ENCODE results near the gene KMT5B. TPM values are rescaled to one million over a fixed set of nuclear protein-coding genes. Genes with fewer than 3 reads are reported as not detected.

Gene KMT5B
- total and polyA plus RNA-seq, 2 of the 13 experiments (the other 11 are each of a cell fraction or from before 2014, with no cell fraction given): 17.6 to 23.7 TPM

DNA sequence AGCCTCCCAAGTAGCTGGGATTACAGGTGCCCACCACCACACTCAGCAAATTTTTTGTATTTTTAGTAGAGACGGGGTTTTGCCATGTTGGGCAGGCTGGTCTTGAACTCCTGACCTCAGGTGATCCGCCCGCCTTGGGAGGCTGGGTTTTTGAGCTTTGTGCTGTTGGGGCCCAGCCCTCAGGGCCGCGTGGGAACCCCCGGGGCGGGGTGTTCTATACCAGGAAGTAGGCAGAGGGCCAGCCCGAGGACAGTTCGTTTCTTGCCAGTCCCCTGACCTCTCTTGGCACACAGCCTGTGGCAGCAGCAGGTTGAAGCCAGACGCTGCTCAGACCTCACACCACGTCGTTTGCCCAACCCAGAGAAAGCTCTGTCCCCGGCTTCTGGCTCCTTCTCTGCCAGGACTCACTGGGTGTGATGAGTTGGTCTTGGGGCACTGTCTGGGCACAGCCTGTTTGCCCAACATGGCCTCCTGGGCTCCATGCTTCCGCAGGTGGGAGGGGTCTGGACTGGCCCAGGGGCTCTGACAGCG is 67.0 kb downstream of the KMT5B start:
- H2AFZ ChIP-seq (ENCODE audit: low read length): no peak overlapping the region
- no TSS peak for BruUV-seq (replicated peaks)
- H3K4me3 ChIP-seq (replicated peaks in 1 of 3; ENCODE audit: insufficient read depth in 1 of 3, low read depth in 2 of 3, low read length in 3 of 3): peak overlapping the region; percentile 43 to 76 (median 44)
- peak; percentile 48 for ATAC-seq
- peak; percentile 65 for DNase-seq (ENCODE audit: low spot score)
- H3K36me3 ChIP-seq (replicated peaks in 1 of 2; ENCODE audit: control insufficient read depth in 1 of 2, insufficient read depth in 2 of 2, low read length in 2 of 2): no peaks in the 10 kb centered on the region
- peak overlapping the region; percentile 99 for H3K4me2 ChIP-seq (ENCODE audit: low read depth, low read length)
- H4K20me1 ChIP-seq (ENCODE audit: insufficient read depth, low read length): no peaks in the 10 kb centered on the region
- no peaks in the 10 kb centered on the region for H3K9me3 ChIP-seq (ENCODE audit: low read length)
- 0% methylated on average over 3 of the region's 15 CpGs for WGBS (ENCODE audit: low lambda C conversion rate)
- POLR2A ChIA-PET: interaction anchor here (1.2 to 7.7 kb wide), 19 partner anchors 10 to 314 kb away, joined by 3 to 196 read pairs (median 8); partner anchors contain the start of genes ALDH3B1, CHKA and TCIRG1
- CTCF ChIA-PET (ENCODE audit: low intra/inter-chr PET ratio, low total read pairs): no interaction called here
- no peaks in the 10 kb centered on the region for H3K79me2 ChIP-seq (ENCODE audit: insufficient read depth, low read length)
- no peak for FAIRE-seq
- peak overlapping the region; percentile 86 for H3K9ac ChIP-seq (ENCODE audit: insufficient read depth, low read depth, low read length)
- intact Hi-C loops (cut with micrococcal nuclease; ENCODE audit: unreplicated experiment): loop anchor here (2.0 kb wide), 1 partner anchor 19 kb away; no protein-coding TSS in a partner anchor
- peaks cover 88% of the 10 kb centered on the region for H3K4me1 ChIP-seq (ENCODE audit: insufficient read depth, low read length)
- peak overlapping the region; percentile 98 for H3K27ac ChIP-seq (ENCODE audit: extremely low read length, insufficient read depth, low read length)
- no peaks in the 10 kb centered on the region; a peak in 1 of 5 replicates for H3K27me3 ChIP-seq (ENCODE audit: control insufficient read depth in 1 of 2, insufficient read depth in 2 of 2, low read length in 2 of 2)
- in situ Hi-C loops (cut with HindIII; ENCODE audit: extremely low pct_ligation_motif_present, low pct_unique_long_range_greater_than_20kb): no loop called here
- TF ChIP-seq, protein P1, sequence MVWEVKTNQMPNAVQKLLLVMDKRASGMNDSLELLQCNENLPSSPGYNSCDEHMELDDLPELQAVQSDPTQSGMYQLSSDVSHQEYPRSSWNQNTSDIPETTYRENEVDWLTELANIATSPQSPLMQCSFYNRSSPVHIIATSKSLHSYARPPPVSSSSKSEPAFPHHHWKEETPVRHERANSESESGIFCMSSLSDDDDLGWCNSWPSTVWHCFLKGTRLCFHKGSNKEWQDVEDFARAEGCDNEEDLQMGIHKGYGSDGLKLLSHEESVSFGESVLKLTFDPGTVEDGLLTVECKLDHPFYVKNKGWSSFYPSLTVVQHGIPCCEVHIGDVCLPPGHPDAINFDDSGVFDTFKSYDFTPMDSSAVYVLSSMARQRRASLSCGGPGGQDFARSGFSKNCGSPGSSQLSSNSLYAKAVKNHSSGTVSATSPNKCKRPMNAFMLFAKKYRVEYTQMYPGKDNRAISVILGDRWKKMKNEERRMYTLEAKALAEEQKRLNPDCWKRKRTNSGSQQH (CRISPR knock-in tag; IDR thresholded peaks at IDR 0.05; ENCODE audit: low read depth): peak; percentile 9; the same call in 1 of the 2 replicates
- TF ChIP-seq JUND (CRISPR knock-in tag; IDR thresholded peaks at IDR 0.05): no peak
- TF ChIP-seq, protein P2, sequence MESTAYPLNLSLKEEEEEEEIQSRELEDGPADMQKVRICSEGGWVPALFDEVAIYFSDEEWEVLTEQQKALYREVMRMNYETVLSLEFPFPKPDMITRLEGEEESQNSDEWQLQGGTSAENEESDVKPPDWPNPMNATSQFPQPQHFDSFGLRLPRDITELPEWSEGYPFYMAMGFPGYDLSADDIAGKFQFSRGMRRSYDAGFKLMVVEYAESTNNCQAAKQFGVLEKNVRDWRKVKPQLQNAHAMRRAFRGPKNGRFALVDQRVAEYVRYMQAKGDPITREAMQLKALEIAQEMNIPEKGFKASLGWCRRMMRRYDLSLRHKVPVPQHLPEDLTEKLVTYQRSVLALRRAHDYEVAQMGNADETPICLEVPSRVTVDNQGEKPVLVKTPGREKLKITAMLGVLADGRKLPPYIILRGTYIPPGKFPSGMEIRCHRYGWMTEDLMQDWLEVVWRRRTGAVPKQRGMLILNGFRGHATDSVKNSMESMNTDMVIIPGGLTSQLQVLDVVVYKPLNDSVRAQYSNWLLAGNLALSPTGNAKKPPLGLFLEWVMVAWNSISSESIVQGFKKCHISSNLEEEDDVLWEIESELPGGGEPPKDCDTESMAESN (CRISPR knock-in tag; conservative IDR thresholded peaks at IDR 0.05): 0 out of 2 replicates have a peak, but pooled peaks have one; percentile 38
- peak; percentile 32 for TF ChIP-seq HDAC1 (CRISPR knock-in tag; IDR thresholded peaks at IDR 0.05)
- no peak for TF ChIP-seq ZNF567 (CRISPR knock-in tag; IDR thresholded peaks at IDR 0.05; ENCODE audit: borderline replicate concordance)
- TF ChIP-seq ZNF232 (CRISPR knock-in tag; IDR thresholded peaks at IDR 0.05; ENCODE audit: borderline replicate concordance): peak; percentile 55; the same call in 1 of the 2 replicates
- no peak for TF ChIP-seq FOXM1 (CRISPR knock-in tag; IDR thresholded peaks at IDR 0.05)
- TF ChIP-seq CTCF (CRISPR knock-in tag; IDR thresholded peaks at IDR 0.05): no peak
- TF ChIP-seq ETV5 (CRISPR knock-in tag; IDR thresholded peaks at IDR 0.05; ENCODE audit: borderline replicate concordance): no peak
- no peak for TF ChIP-seq SNAPC4 (CRISPR knock-in tag; IDR thresholded peaks at IDR 0.05)
- no peak for TF ChIP-seq MZF1 (CRISPR knock-in tag; IDR thresholded peaks at IDR 0.05; ENCODE audit: borderline replicate concordance)
- TF ChIP-seq KDM1A (CRISPR knock-in tag; IDR thresholded peaks at IDR 0.05): no peak
- TF ChIP-seq HNF4A (CRISPR knock-in tag; IDR thresholded peaks at IDR 0.05): peak; percentile 65
- no peak for TF ChIP-seq ZNF709 (CRISPR knock-in tag; IDR thresholded peaks at IDR 0.05)
- no peak for TF ChIP-seq MTF1 (CRISPR knock-in tag; IDR thresholded peaks at IDR 0.05)

All from HepG2 (cell line).